H9 (cell line): ENCODE results near the gene BLOC1S6. TPM values are rescaled to one million over a fixed set of nuclear protein-coding genes. Genes with fewer than 3 reads are reported as not detected.
A peak's percentile ranks its signal among the peaks of the same experiment; 100 is the strongest.

ENCODE experiments used
- DNase-seq: peaks from one replicate; pipeline ENCODE4 v3.0.0-alpha.2; 2017
- H2AFZ ChIP-seq: one replicate; pipeline ENCODE4 v1.6.1; 2013; ENCODE audit warnings: mild to moderate bottlenecking, low read length, control low read depth, moderate library complexity
- H2AK5ac ChIP-seq: 2 replicates; pipeline ENCODE4 v1.6.1; 2013; ENCODE audit warnings: low read length, control low read depth, mixed read lengths; ENCODE audit not compliant: insufficient read length
- H2BK120ac ChIP-seq: one replicate; pipeline ENCODE4 v1.6.1; 2013; ENCODE audit warnings: low read depth, mild to moderate bottlenecking, low read length, control low read depth, inconsistent platforms; ENCODE audit not compliant: poor library complexity, severe bottlenecking
- H2BK12ac ChIP-seq: 2 replicates; pipeline ENCODE4 v1.6.1; 2013; ENCODE audit warnings: low read length, control low read depth, mixed read lengths, low read depth; ENCODE audit not compliant: insufficient read length
- H2BK15ac ChIP-seq: 2 replicates; pipeline ENCODE4 v1.6.1; 2013; ENCODE audit warnings: low read depth, low read length, control low read depth
- H2BK20ac ChIP-seq: one replicate; pipeline ENCODE4 v1.6.1; 2013; ENCODE audit warnings: low read depth, mild to moderate bottlenecking, low read length, control low read depth, inconsistent platforms; ENCODE audit not compliant: poor library complexity, severe bottlenecking
- H2BK5ac ChIP-seq: 2 replicates; pipeline ENCODE4 v1.6.1; 2013; ENCODE audit warnings: low read length, control low read depth, mixed read lengths; ENCODE audit not compliant: insufficient read length
- H3K14ac ChIP-seq: 2 replicates; pipeline ENCODE4 v1.6.1; 2013; ENCODE audit warnings: low read length, control low read depth; ENCODE audit not compliant: insufficient read depth
- H3K18ac ChIP-seq: 2 replicates; pipeline ENCODE4 v1.6.1; 2013; ENCODE audit warnings: low read depth, mild to moderate bottlenecking, mixed read lengths, low read length, control low read depth; ENCODE audit not compliant: insufficient read length
- H3K23ac ChIP-seq: 2 replicates; pipeline ENCODE4 v1.6.1; 2013; ENCODE audit warnings: low read length, control low read depth, mixed read lengths, low read depth; ENCODE audit not compliant: insufficient read length
- H3K23me2 ChIP-seq: 2 replicates; pipeline ENCODE4 v1.6.1; 2013; ENCODE audit warnings: low read depth, mild to moderate bottlenecking, mixed read lengths, low read length, control low read depth; ENCODE audit not compliant: insufficient read length, poor library complexity, severe bottlenecking
- H3K27ac ChIP-seq: 2 replicates; pipeline ENCODE4 v1.5.1; 2013; ENCODE audit warnings: low read length, control low read depth, mixed read lengths, low read depth; ENCODE audit not compliant: insufficient read length
- H3K27me3 ChIP-seq: 2 replicates; pipeline ENCODE4 v1.6.1; 2013; ENCODE audit warnings: low read length, control low read depth, inconsistent platforms; ENCODE audit not compliant: insufficient read depth
- H3K4ac ChIP-seq: 2 replicates; pipeline ENCODE4 v1.6.1; 2013; ENCODE audit warnings: low read depth, mild to moderate bottlenecking, control low read depth, inconsistent platforms, low read length, moderate library complexity
- H3K4me1 ChIP-seq: 2 replicates; pipeline ENCODE4 v1.6.1; 2013; ENCODE audit warnings: low read length, control low read depth, inconsistent platforms; ENCODE audit not compliant: insufficient read depth
- H3K4me2 ChIP-seq: 2 replicates; pipeline ENCODE4 v1.6.1; 2013; ENCODE audit warnings: low read length, control low read depth, mixed read lengths; ENCODE audit not compliant: insufficient read length, insufficient read depth
- H3K56ac ChIP-seq: 2 replicates; pipeline ENCODE4 v1.6.1; 2013; ENCODE audit warnings: low read depth, mild to moderate bottlenecking, mixed read lengths, low read length, control low read depth; ENCODE audit not compliant: insufficient read length
- H3K79me1 ChIP-seq: 2 replicates; pipeline ENCODE4 v1.6.1; 2013; ENCODE audit warnings: low read depth, mild to moderate bottlenecking, moderate library complexity, low read length, control low read depth, inconsistent platforms; ENCODE audit not compliant: insufficient read depth, poor library complexity, severe bottlenecking
- H3K79me2 ChIP-seq: 2 replicates; pipeline ENCODE4 v1.6.1; 2013; ENCODE audit warnings: low read length, control low read depth, inconsistent platforms; ENCODE audit not compliant: insufficient read depth
- H3K9ac ChIP-seq: 2 replicates; pipeline ENCODE4 v1.6.1; 2013; ENCODE audit warnings: low read length, control low read depth, mixed read lengths; ENCODE audit not compliant: insufficient read length; ENCODE audit errors: extremely low read depth
- H3K9me3 ChIP-seq: one replicate; pipeline ENCODE4 v1.6.1; 2013; ENCODE audit warnings: low read depth, low read length, inconsistent platforms; ENCODE audit not compliant: control insufficient read depth
- H3T11ph ChIP-seq: one replicate; pipeline ENCODE4 v1.6.1; 2013; ENCODE audit warnings: mild to moderate bottlenecking, low read length, control low read depth, inconsistent platforms
- H4K20me1 ChIP-seq: one replicate; pipeline ENCODE4 v1.6.1; 2013; ENCODE audit not compliant: control insufficient read depth, insufficient read length, insufficient read depth
- H4K5ac ChIP-seq: 2 replicates; pipeline ENCODE4 v1.6.1; 2013; ENCODE audit warnings: low read depth, mild to moderate bottlenecking, mixed read lengths, low read length, control low read depth; ENCODE audit not compliant: insufficient read length
- H4K8ac ChIP-seq: replicated peaks from 2 replicates; pipeline ENCODE4 v1.6.1; 2013; ENCODE audit warnings: low read length, control low read depth, mixed read lengths, low read depth; ENCODE audit not compliant: insufficient read length
- H4K91ac ChIP-seq: 2 replicates; pipeline ENCODE4 v1.6.1; 2013; ENCODE audit warnings: low read depth, mild to moderate bottlenecking, moderate library complexity, mixed read lengths, low read length, control low read depth; ENCODE audit not compliant: insufficient read length
- H3K27ac Mint-ChIP-seq, 3 experiments: 2 replicates in 2 of 3; 3 replicates in 1 of 3; pipeline ENCODE4 v1.8.0; 2020 to 2021; ENCODE audit warnings: mixed read lengths in 3 of 3, mild to moderate bottlenecking in 1 of 3, moderate library complexity in 1 of 3
- H3K27me3 Mint-ChIP-seq: 2 replicates; pipeline ENCODE4 v1.8.0; 2021; ENCODE audit warnings: low read depth, mild to moderate bottlenecking, moderate library complexity, mixed read lengths
- H3K36me3 Mint-ChIP-seq, 3 experiments: 2 replicates in 2 of 3; 3 replicates in 1 of 3; pipeline ENCODE4 v1.8.0; 2020 to 2021; ENCODE audit warnings: low read depth in 3 of 3, mixed read lengths in 3 of 3; ENCODE audit not compliant: insufficient read depth in 1 of 3
- H3K4me1 Mint-ChIP-seq, 2 experiments: 2 replicates each; pipeline ENCODE4 v1.8.0; 2020; ENCODE audit warnings: mixed read lengths in 2 of 2
- H3K4me3 Mint-ChIP-seq, 2 experiments: 2 replicates in 1 of 2; 3 replicates in 1 of 2; pipeline ENCODE4 v1.8.0; 2020 to 2021; ENCODE audit warnings: mild to moderate bottlenecking in 2 of 2, mixed read lengths in 2 of 2, moderate library complexity in 1 of 2
- H3K9me3 Mint-ChIP-seq, 2 experiments: 2 replicates in 1 of 2; 3 replicates in 1 of 2; pipeline ENCODE4 v1.8.0; 2020; ENCODE audit warnings: mild to moderate bottlenecking in 2 of 2, mixed read lengths in 2 of 2, moderate library complexity in 1 of 2
- WGBS: extraction: QIAGEN DNeasy Blood & Tissue Kit; methylation state at CpG from one replicate; pipeline ENCODE4 v1.1.7; 2013; ENCODE audit warnings: missing lambda C conversion rate, low lambda C conversion rate, mixed read lengths; ENCODE audit not compliant: insufficient read length; ENCODE audit errors: extremely low coverage; 5-methylcytosine and 5-hydroxymethylcytosine counted together
- total RNA-seq: library from RNA; stranded (reverse); gene quantifications from 2 replicates; pipeline ENCODE4 v1.2.1, GENCODE V29; 2021
- TF ChIP-seq, protein P1 (sequence below): fragments of 200-600 bp; sonication (generic); conservative IDR thresholded peaks from 3 replicates; pipeline ENCODE4 v1.8.0; 2021; ENCODE audit warnings: antibody characterized with exemption, mild to moderate bottlenecking

Gene BLOC1S6
- total RNA-seq, 1 experiment from 2014 or later = 36.9 TPM

DNA sequence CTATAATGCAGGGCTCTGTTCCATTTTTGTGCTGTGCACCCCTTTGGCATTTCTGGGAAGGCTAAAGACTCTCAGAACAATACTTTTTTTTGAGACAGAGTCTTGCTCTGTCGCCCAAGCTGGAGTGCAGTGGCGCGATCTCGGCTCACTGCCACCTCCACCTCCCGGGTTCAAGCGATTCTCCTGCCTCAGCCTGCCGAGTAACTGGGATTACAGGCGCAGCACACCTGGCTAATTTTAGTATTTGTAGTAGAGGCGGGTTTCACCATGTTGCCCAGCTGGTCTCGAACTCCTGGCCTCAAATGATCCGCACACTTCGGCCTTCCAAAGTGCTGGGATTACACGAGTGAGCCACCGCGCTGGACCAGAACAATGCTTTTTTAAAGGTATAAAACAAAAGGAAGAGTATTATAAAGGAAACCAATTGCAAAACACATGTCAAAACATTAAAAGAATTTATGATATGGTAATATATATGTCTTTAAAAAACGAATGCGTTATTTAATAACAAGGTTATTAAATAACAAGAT is 48.6 kb downstream of the BLOC1S6 start:
- Histone ChIP-seq H3K4me1 (no peaks in the 10 kb centered on the region), H2BK5ac (no peak overlapping the region), H3K14ac (no peak overlapping the region), H2BK20ac (no peak overlapping the region), H3K56ac (no peak overlapping the region), H3K9me3 (no peaks in the 10 kb centered on the region), H3K4me2 (peak overlapping the region; percentile 83), H3K18ac (no peak overlapping the region), H4K8ac (no peak overlapping the region), H2BK120ac (no peak overlapping the region), H2AFZ (no peak overlapping the region), H3K27ac (no peak overlapping the region), H3K23ac (no peak overlapping the region), H4K5ac (no peak overlapping the region), H3T11ph (no peak overlapping the region), H2BK12ac (no peak overlapping the region), H4K91ac (no peak overlapping the region), H3K4ac (no peak overlapping the region), H3K27me3 (peaks cover 8% of the 10 kb centered on the region; the same call in 1 of the 2 replicates), H3K79me2 (no peaks in the 10 kb centered on the region), H3K23me2 (peaks cover 11% of the 10 kb centered on the region), H3K79me1 (no peaks in the 10 kb centered on the region), H4K20me1 (no peaks in the 10 kb centered on the region), H2BK15ac (no peak overlapping the region), H3K9ac (no peak overlapping the region), H2AK5ac (no peak overlapping the region)
- WGBS = no CpG with 5 or more reads among the region's 17 CpGs
- Mint-ChIP-seq H3K36me3 (no peaks in the 10 kb centered on the region), H3K27me3 (peaks cover 97% of the 10 kb centered on the region), H3K4me1 (peaks cover 5% of the 10 kb centered on the region in 2 experiments), H3K9me3 (no peaks in the 10 kb centered on the region), H3K4me3 (peak overlapping the region; percentile 72 to 84), H3K27ac (no peak overlapping the region)
- no peak for DNase-seq
- TF ChIP-seq, protein P1, sequence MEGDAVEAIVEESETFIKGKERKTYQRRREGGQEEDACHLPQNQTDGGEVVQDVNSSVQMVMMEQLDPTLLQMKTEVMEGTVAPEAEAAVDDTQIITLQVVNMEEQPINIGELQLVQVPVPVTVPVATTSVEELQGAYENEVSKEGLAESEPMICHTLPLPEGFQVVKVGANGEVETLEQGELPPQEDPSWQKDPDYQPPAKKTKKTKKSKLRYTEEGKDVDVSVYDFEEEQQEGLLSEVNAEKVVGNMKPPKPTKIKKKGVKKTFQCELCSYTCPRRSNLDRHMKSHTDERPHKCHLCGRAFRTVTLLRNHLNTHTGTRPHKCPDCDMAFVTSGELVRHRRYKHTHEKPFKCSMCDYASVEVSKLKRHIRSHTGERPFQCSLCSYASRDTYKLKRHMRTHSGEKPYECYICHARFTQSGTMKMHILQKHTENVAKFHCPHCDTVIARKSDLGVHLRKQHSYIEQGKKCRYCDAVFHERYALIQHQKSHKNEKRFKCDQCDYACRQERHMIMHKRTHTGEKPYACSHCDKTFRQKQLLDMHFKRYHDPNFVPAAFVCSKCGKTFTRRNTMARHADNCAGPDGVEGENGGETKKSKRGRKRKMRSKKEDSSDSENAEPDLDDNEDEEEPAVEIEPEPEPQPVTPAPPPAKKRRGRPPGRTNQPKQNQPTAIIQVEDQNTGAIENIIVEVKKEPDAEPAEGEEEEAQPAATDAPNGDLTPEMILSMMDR = no peak
